GM21528 (cell line): ENCODE data around the gene CNPPD1.

ENCODE experiments used
- ATAC-seq: cut with Tn5 transposase; IDR thresholded peaks from one replicate; pipeline ENCODE4 v1.9.1; 2021; ENCODE audit warnings: mild to moderate bottlenecking, moderate library complexity; ENCODE audit not compliant: unreplicated experiment, low FRiP score

Gene CNPPD1

GRCh38 chr2:219181531-219181930, 4.8 kb upstream of the CNPPD1 start:
- ATAC-seq = no peak

DNA sequence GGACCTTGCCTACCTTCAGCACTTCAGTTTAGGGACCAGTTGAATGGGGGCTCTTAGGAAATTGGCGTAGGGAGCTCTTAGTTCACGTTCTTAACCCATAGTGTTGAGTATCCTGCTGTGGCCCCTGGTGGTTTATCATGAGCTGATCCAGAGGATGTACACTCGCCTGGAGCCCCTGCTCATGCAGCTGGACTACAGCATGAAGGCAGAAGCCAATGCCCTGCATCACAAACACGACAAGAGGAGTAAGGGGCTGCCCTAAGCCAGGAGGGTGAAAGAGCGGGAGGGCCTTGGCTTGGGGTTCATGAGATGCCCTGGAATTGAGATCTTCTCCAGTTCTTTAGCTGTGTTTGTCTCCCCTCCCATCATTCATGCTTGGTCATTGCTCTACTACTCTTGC, 4.2 kb upstream of the CNPPD1 start:
- no peak for ATAC-seq

DNA sequence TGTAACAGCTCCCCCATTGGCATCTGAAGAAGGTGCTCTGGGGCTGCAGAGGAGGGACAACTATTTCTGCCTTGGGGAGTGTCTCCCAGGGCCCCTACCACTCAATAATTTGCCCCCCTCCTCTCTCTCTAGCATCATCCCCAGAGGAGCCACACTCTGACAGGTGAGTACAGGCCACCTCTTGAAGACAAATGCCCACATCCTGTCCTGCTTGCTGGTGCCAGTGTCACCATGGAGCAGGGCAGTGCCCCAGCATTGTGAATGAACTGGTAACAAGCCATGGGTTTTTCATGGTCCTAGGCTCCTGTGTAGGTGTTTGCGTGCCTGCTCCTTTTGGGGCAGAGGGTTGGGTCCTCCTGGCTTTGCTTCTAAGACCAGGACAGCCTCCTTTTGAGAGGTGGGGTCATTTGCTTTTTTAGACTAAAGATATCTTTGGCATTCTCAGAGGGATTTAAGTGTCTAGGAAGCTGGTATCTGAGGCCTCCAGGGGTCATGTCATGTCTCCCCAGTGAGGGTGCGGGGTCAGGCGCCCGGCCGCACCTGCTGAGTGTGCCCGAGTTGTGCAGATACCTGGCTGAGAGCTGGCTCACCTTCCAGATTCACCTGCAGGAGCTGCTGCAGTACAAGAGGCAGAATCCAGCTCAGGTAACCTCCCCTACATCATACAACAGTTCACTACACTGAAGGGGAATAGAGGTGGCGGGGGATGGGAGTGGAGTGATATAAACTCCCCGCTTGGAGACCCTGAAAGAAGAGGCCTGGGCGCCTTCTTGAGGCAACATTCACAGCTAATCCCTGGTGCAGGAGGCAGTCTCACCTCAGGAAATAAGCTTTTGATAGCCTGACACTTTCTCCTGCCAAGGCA, 3.1 kb upstream of the CNPPD1 start:
- ATAC-seq = no peak

- ATAC-seq = peak; percentile 12
Measured at GRCh38 chr2:219178377-219179175, 1.9 kb upstream of the CNPPD1 start.

- ATAC-seq = peak; percentile 46
Measured at GRCh38 chr2:219177552-219178376, 1.0 kb upstream of the CNPPD1 start, which contains the start of gene RETREG2. Gene RETREG2 (plus strand): TSS chr2:219178275. CDS start chr2:219178353, 78 bp downstream.

DNA sequence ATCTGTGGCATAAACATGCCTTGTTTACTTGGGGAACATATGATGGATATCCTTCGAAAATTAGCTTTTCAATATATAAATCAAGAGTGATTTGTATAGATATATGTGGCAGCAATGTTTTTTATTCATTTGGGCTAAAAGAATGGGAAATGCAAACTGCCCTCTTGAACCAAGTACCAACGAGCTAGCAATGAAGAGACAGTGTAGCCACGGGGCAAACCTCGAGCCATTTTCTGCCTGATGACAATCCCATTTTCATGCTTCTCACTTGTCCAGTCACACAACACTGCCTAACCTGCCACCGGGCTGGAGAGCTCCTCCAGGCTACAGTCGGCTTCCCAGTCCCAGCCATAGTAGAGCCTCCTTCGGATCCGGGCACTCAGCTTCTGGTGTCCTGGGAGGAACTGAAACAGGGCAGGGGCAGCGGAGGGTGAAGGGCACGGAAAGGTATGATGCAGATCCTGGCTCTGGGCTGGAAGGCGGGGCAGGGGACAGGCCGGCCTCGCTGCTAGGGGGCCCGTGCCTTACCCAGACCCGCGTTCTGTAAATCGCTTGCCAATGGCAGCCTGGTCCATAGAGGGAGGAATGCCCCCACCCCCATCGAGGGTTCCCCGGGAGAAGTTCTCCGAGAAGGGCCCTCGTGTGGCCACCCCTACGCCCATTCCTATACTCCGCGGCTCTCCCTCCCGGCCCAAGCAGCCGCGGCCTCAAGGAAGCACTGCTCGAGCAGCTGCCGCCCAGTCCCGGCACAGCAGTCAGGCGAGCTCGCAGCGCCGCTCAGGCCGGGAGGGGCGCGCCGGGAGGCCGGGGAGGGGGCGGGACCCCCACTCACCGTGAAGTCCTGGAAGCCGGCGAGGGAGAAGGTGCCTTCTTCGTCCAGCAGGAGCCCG, 552 bp downstream of the CNPPD1 start:
- ATAC-seq = peak; percentile 31

DNA sequence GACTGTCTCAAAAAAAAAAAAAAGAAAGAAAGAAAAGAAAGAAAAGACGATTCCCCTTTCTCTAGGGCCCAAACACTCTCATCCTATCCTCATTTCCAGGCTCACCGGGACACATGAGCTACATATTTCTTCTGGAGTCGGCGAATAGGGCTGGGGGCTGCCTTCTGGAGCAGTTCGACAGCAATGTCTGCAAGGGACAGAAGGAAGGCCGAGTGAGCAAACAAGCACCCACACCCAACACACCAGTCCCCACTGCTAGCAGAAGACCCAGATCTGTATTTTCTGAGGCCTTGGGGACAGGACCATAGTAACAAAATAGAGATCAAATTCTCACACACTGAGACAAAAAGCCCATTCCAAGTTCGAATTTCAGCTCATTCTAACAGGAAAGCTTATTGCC, 1.2 kb downstream of the CNPPD1 start:
- no peak for ATAC-seq

GRCh38 chr2:219174801-219175200, 1.9 kb downstream of the CNPPD1 start:
- ATAC-seq = no peak

DNA sequence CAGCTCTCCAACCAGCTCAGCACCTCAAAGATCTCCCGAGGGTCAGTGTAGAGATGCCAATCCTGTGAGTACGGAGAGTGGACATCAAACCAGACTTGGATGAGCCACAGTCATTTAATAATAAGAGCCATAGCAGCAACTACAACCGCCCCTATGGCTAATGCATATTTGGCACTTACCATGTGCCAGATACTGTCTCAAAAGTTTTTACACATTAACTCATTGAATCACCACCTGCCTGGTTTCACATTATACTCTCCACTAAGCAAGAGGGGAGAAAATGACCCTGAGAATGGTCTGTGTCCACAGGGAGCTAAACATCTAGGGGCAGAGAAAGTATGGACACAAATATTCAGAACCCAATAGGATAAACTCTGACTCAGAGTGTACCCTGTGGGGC, 2.6 kb downstream of the CNPPD1 start:
- no peak for ATAC-seq

- ATAC-seq = no peak
Measured at GRCh38 chr2:219173176-219173575, 3.5 kb downstream of the CNPPD1 start.

DNA sequence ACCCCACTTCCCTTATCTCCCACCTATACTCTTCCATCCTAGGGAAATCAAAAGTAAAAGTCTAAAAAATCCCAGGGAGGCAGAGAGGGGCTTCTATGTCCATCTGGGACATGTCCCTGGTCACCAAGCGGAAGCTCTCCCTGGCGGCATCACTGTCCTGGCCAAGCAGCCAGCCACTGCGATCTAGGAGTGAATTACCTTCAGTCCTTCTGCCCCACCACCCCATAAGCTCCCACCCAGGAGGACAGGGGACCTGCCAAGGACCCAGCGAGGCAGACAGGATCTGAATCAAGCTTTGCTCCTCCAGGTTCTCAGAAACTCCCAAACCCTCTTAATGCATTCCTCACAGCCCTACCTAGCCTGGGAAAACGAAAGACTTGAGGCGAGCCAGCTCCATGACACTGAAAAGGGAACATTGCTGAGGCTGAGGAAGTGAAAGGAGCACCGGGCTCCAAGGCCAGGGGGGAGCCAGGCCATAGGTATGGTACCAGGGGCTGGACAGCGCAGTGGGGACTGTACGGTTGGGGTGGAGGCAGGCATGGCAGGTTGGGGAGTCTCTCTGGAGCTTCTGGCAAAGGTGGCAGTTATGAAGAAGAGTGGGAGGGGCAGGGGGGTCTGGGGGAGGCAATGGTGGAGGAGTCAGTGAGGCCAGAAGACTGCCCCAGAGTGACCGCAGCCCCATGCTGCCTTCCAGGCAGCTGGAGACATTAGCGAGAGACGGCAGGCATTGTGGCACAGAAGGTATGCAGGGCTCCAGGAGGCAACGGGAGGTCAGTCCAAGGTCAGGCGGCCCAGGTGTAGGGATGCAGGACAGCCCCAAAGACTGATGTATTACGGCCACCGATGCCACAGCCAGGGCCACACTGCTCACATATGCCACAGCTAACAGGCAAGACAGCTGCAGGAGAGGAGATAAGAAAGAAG, 4.2 kb downstream of the CNPPD1 start:
- no peak for ATAC-seq

GRCh38 chr2:219171231-219171651, 5.5 kb downstream of the CNPPD1 start:
- no peak for ATAC-seq

- no peak for ATAC-seq
Measured at GRCh38 chr2:219169930-219170654, 6.6 kb downstream of the CNPPD1 start, which contains the start of gene SLC23A3. Gene SLC23A3 (minus strand): TSS chr2:219170029. CDS start chr2:219169984, 45 bp downstream.

GRCh38 chr2:219168932-219169331, 7.8 kb downstream of the CNPPD1 start:
- no peak for ATAC-seq

DNA sequence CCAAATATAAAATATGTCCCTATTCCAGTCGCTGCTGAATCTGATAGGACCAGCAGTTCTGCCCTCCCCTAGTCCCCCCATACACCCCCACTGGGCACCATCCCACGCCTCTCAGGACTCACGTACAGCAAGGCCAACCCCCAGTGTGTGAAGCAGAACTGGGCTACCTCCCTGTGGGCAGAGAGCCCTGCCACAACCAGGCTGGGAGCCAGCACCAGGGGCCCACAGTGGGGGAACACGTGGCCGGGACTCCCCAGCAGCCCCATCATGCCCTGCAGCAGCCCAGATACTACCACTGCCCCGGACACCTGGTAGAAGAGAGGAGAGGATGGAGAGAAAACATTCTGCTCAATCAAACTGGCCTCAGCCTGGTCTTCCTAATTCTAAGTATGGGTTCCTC, 8.2 kb downstream of the CNPPD1 start:
- no peak for ATAC-seq

- ATAC-seq = no peak
Measured at GRCh38 chr2:219167997-219168396, 8.7 kb downstream of the CNPPD1 start.

DNA sequence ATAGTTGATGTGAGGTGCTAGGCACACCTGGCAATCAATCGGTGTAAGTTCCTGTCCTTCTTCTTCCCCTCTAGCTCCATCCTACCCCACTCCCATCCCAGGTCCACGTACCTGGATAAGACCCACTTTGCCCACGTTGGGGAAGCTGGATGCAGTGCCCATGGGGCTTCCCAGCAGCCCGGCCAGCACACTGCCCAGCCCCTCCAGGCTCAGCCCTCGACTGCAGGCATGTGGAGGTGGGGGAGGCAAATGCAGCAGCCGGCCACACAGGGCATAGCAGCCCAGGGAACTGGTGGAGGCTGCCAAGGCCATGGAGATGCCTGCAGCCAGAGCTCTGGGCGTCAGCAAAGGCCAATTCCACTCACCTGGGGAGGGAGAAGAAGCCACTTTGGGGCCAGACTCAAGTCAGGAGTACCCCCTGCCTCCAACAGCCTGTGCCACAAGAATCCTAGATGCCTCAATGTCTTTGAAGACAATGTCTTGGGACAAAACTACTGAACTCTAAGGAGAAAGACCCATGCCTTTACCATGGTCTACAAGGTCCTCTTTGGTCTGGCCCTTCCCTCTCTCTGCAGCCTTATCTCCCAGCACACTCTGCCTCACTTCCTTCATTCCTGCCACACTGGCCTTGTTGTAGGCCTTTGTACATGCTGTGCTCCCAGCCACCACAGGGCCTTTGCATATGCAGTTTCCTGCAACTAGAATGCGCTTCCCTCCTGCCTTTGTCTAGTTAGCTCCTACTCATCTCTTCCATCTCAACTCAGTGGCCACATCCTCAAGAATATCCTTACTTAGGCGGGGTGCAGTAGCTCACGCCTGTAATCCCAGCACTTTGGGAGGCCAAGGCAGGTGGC, 11.4 kb downstream of the CNPPD1 start:
- no peak for ATAC-seq
